ENCODE data around the gene PLEKHA6. TPM values are rescaled to one million over a fixed set of nuclear protein-coding genes. Genes with fewer than 3 reads are reported as not detected.

Gene PLEKHA6
- total and polyA plus RNA-seq, 8 donors: 5.1 to 24.4 (median 16.1) TPM

- intact Hi-C loops (cut with DNase I): no loop called here
- H3K4me3 ChIP-seq: no peak overlapping the region
- ATAC-seq (peak; percentile 20), DNase-seq (peak in 2 of 4 donors; percentile 61 to 83)
- H3K9me3 ChIP-seq: no peaks in the 10 kb centered on the region
- no peaks in the 10 kb centered on the region for H3K36me3 ChIP-seq
- TF ChIP-seq CTCF (IDR thresholded peaks at IDR 0.05): no peak
- peak overlapping the region in 1 of 2 donors; percentile 61 for H3K27ac ChIP-seq
- H3K4me1 ChIP-seq: peaks cover 3% of the 10 kb centered on the region in 2 donors
- H3K27me3 ChIP-seq: no peaks in the 10 kb centered on the region
These were observed 66.0 kb downstream of the PLEKHA6 start for GRCh38 chr1:204293605-204294337.

GRCh38 chr1:204292740-204293139 lies 67.0 kb downstream of the PLEKHA6 start:
- Histone ChIP-seq H3K27me3 (no peaks in the 10 kb centered on the region), H3K9me3 (no peaks in the 10 kb centered on the region), H3K36me3 (no peaks in the 10 kb centered on the region), H3K4me3 (no peak overlapping the region), H3K27ac (no peak overlapping the region), H3K4me1 (peaks cover 3 to 8% of the 10 kb centered on the region in 2 donors)
- ATAC-seq (no peak), DNase-seq (no peak)
- intact Hi-C loops (cut with DNase I): no loop called here
- TF ChIP-seq CTCF (IDR thresholded peaks at IDR 0.05): no peak

- Histone ChIP-seq H3K36me3 (no peaks in the 10 kb centered on the region), H3K4me3 (no peak overlapping the region), H3K9me3 (no peaks in the 10 kb centered on the region), H3K4me1 (peaks cover 17 to 22% of the 10 kb centered on the region in 2 donors), H3K27ac (no peak overlapping the region), H3K27me3 (no peaks in the 10 kb centered on the region)
- DNase-seq: no peak
- intact Hi-C loops (cut with DNase I): no loop called here
- ATAC-seq: no peak
- TF ChIP-seq CTCF (IDR thresholded peaks at IDR 0.05): no peak
These were observed 70.4 kb downstream of the PLEKHA6 start for GRCh38 chr1:204289280-204289679.

DNA sequence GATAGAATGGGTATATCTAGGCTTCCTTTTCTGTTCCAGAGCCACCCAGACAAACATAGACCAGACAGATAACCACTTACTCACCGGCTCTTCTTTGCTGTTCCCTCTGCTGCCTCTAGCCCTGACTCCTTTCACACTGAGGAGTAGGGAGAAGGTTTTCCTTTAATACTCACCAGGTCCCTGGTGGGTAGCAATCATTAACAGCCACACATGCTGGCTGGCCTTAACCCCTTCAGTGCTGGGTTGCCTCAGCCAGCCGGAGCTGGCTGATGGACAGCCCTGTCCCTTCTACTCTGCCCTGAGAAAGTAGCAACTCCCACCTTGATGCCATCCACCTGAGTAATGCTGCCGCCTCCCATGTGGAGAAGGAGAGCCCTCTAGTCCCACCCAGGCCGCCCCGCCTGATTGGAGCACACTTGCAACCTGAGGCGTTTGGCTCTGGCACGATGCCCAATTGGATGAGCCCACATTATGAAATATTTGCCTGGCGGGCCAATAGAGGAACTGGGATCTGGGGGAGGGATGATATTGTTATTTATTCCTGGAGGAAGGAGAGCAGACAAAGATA lies 71.6 kb downstream of the PLEKHA6 start:
- Histone ChIP-seq H3K27ac (no peak overlapping the region), H3K4me3 (no peak overlapping the region), H3K27me3 (no peaks in the 10 kb centered on the region), H3K4me1 (peaks cover 14 to 22% of the 10 kb centered on the region in 2 donors), H3K9me3 (no peaks in the 10 kb centered on the region), H3K36me3 (no peaks in the 10 kb centered on the region)
- DNase-seq (peak in 2 of 4 donors; percentile 61 to 63), ATAC-seq (peak; percentile 55)
- TF ChIP-seq CTCF (IDR thresholded peaks at IDR 0.05): no peak
- intact Hi-C loops (cut with DNase I): no loop called here

DNA sequence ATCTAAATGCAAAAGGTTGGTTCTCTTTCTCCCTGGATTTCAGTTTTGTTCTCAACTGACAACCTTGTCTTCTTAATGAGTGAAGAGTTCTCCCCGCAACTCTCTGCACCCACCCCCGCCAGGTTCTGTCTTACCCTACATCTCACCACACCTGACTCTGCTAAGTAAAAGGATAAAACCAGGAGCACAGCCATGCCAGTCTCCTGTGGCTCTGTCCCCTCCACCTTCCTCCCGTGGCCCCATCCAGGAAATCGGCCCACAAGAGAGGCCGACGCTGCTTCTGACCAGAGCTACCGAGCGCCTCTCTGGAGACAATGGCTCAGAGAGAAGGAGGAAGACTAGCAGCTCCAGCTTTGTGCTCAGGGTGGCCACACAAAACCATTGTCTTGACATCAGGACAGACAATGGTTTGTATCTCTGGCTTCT lies 72.2 kb downstream of the PLEKHA6 start:
- no peaks in the 10 kb centered on the region for H3K36me3 ChIP-seq
- no peaks in the 10 kb centered on the region for H3K9me3 ChIP-seq
- ATAC-seq: peak; percentile 24
- H3K27me3 ChIP-seq: peaks cover 0 to 5% of the 10 kb centered on the region in 2 donors
- intact Hi-C loops (cut with DNase I): no loop called here
- TF ChIP-seq CTCF (IDR thresholded peaks at IDR 0.05): no peak
- H3K27ac ChIP-seq: peak overlapping the region in 1 of 2 donors; percentile 78
- no peak for DNase-seq
- H3K4me3 ChIP-seq: no peak overlapping the region
- peaks cover 14 to 22% of the 10 kb centered on the region in 2 donors for H3K4me1 ChIP-seq
